HepG2 (cell line): ENCODE measurements around the gene AFDN. TPM values are rescaled to one million over a fixed set of nuclear protein-coding genes. Genes with fewer than 3 reads are reported as not detected.

ENCODE experiments used
- ATAC-seq: fragments of 200-7000 bp; cut with Tn5 transposase; 3 replicates; pipeline ENCODE4 v1.9.1; 2020; ENCODE audit warnings: mild to moderate bottlenecking, moderate library complexity
- BruUV-seq: library from RNA; stranded (reverse); fragments of 400-500 nt; replicated peaks from 2 replicates; lab custom pipeline; 2021; lab: Mats Ljungman, UMichigan
- CTCF ChIA-PET: fragments of 300-600 bp; formaldehyde crosslinking; extraction: SDS; loops from one replicate; lab custom pipeline; 2021; ENCODE audit warnings: low total read pairs, inconsistent platforms, low intra/inter-chr PET ratio; lab: Yijun Ruan, JAX
- POLR2A ChIA-PET: fragments of 350-600 bp; sonication (Branson Sonifier 250); formaldehyde crosslinking; loops from one replicate; lab custom pipeline; 2020; ENCODE audit warnings: antibody characterized with exemption, inconsistent platforms; lab: Yijun Ruan, JAX
- DNase-seq: peaks from one replicate; pipeline ENCODE4 v3.0.0-alpha.2; 2015; ENCODE audit warnings: low spot score
- FAIRE-seq: peaks from 3 replicates; lab custom pipeline; 2011; peaks lifted over from hg19 to GRCh38; lab: Jason Lieb, UNC
- H2AFZ ChIP-seq: one replicate; pipeline ENCODE4 v1.6.1; 2011; ENCODE audit warnings: low read length, inconsistent platforms
- H3K27ac ChIP-seq: fragments of 300-600 bp; 3 replicates; pipeline ENCODE4 v1.8.0; 2011; ENCODE audit warnings: mixed run types, mild to moderate bottlenecking, mixed read lengths, low read length, inconsistent platforms; ENCODE audit not compliant: insufficient read depth; ENCODE audit errors: extremely low read length
- H3K27me3 ChIP-seq, 2 experiments: fragments of 200-600 bp in 1 of 2; 2 replicates in 1 of 2; 3 replicates in 1 of 2; pipeline versions ENCODE4 v1.6.0 to v1.8.0; 2011; ENCODE audit warnings: low read length in 2 of 2, mild to moderate bottlenecking in 2 of 2, moderate library complexity in 2 of 2, inconsistent platforms in 1 of 2; ENCODE audit not compliant: insufficient read depth in 2 of 2, control insufficient read depth in 1 of 2
- H3K36me3 ChIP-seq, 2 experiments: fragments of 200-600 bp in 1 of 2; replicated peaks in 1 of 2; 2 replicates in 1 of 2; 3 replicates in 1 of 2; pipeline versions ENCODE4 v1.5.1 to v1.8.0; 2011; ENCODE audit warnings: low read length in 2 of 2, inconsistent platforms in 1 of 2; ENCODE audit not compliant: insufficient read depth in 2 of 2, control insufficient read depth in 1 of 2
- H3K4me1 ChIP-seq: 2 replicates; pipeline ENCODE4 v1.5.1; 2012; ENCODE audit warnings: low read length, inconsistent platforms; ENCODE audit not compliant: insufficient read depth
- H3K4me2 ChIP-seq: 2 replicates; pipeline ENCODE4 v1.6.0; 2011; ENCODE audit warnings: low read depth, low read length, inconsistent platforms
- H3K4me3 ChIP-seq, 3 experiments: fragments of 200-600 bp in 1 of 3; sonication (generic), shearing (Covaris generic) in 1 of 3; replicated peaks in 1 of 3; 2 replicates each; pipeline ENCODE4 v1.5.1; 2011 to 2016; ENCODE audit warnings: low read length in 3 of 3, inconsistent platforms in 2 of 3, low read depth in 2 of 3, mild to moderate bottlenecking in 2 of 3, control low read depth in 1 of 3, mixed read lengths in 1 of 3; ENCODE audit not compliant: insufficient read depth in 1 of 3
- H3K79me2 ChIP-seq: one replicate; pipeline ENCODE4 v1.6.1; 2011; ENCODE audit warnings: low read length, inconsistent platforms; ENCODE audit not compliant: insufficient read depth
- H3K9ac ChIP-seq: 2 replicates; pipeline ENCODE4 v1.6.0; 2011; ENCODE audit warnings: mild to moderate bottlenecking, low read depth, low read length, inconsistent platforms; ENCODE audit not compliant: insufficient read depth
- H3K9me3 ChIP-seq: 2 replicates; pipeline ENCODE4 v1.5.1; 2012; ENCODE audit warnings: mild to moderate bottlenecking, low read length
- H4K20me1 ChIP-seq: 2 replicates; pipeline ENCODE4 v1.6.0; 2011; ENCODE audit warnings: inconsistent platforms, mild to moderate bottlenecking, low read length, moderate library complexity; ENCODE audit not compliant: insufficient read depth
- ATF7 ChIP-seq, 2 experiments: fragments of 450-650 bp in 1 of 2; sonication (generic) in 1 of 2; formaldehyde crosslinking in 1 of 2; IDR thresholded peaks; 2 replicates each; pipeline versions ENCODE4 v1.4.0 to v1.6.1; 2016 to 2020; ENCODE audit warnings: antibody characterized with exemption in 1 of 2, mild to moderate bottlenecking in 1 of 2, missing genetic modification reagents in 1 of 2
- NFIC ChIP-seq: IDR thresholded peaks from 2 replicates; pipeline ENCODE4 v1.6.1; 2012; ENCODE audit warnings: mild to moderate bottlenecking, low read length, inconsistent platforms
- NFRKB ChIP-seq: fragments of 450-650 bp; IDR thresholded peaks from 2 replicates; pipeline ENCODE4 v1.6.1; 2017
- NRL ChIP-seq: sonication (generic); formaldehyde crosslinking; IDR thresholded peaks from 2 replicates; pipeline ENCODE4 v1.5.0; 2020; ENCODE audit warnings: missing genetic modification reagents, mild to moderate bottlenecking, moderate library complexity, borderline replicate concordance
- RBM22 ChIP-seq: fragments of 200-400 bp; formaldehyde crosslinking; optimal IDR thresholded peaks from 2 replicates; pipeline ENCODE3; 2017; ENCODE audit warnings: mild to moderate bottlenecking, low read length, moderate library complexity
- SUZ12 ChIP-seq: fragments of 150-350 bp; IDR thresholded peaks from 2 replicates; pipeline ENCODE4 v1.6.1; 2014; ENCODE audit warnings: low read depth, low read length
- ZC3H13 ChIP-seq: sonication (generic); formaldehyde crosslinking; IDR thresholded peaks from 2 replicates; pipeline ENCODE4 v1.8.1; 2023; ENCODE audit warnings: mild to moderate bottlenecking, missing genetic modification reagents, moderate library complexity
- ZNF550 ChIP-seq: sonication (generic); formaldehyde crosslinking; IDR thresholded peaks from 2 replicates; pipeline ENCODE4 v1.4.0; 2020; ENCODE audit warnings: mild to moderate bottlenecking, missing genetic modification reagents, borderline replicate concordance
- WGBS: methylation state at CpG from one replicate; pipeline ENCODE4 v1.1.6; 2017; ENCODE audit warnings: low lambda C conversion rate; 5-methylcytosine and 5-hydroxymethylcytosine counted together
- in situ Hi-C: cut with HindIII; loops from 2 replicates; pipeline ENCODE4 v1.10.0; 2017; ENCODE audit warnings: low pct_unique_long_range_greater_than_20kb; ENCODE audit not compliant: extremely low pct_ligation_motif_present
- intact Hi-C: fragments of 100-400 bp; cut with micrococcal nuclease; formaldehyde crosslinking; loops from one replicate; pipeline ENCODE4 v1.10.0; 2022; ENCODE audit not compliant: unreplicated experiment
- polyA plus RNA-seq, 8 experiments: library from polyadenylated mRNA; depleted of rRNA in 3 of 8; stranded (reverse) in 7 of 8; unstranded in 1 of 8; fragments of >200 nt; fragmentation: Illumina TruSeq in 4 of 8; extraction: Trizol in 4 of 8; gene quantifications; 2 replicates each; pipeline versions ENCODE4 v1.2.1 to v1.2.3, GENCODE V29; 2011 to 2016; ENCODE audit warnings: low read depth in 4 of 8, missing spikeins in 1 of 8, mixed read lengths in 1 of 8; ENCODE audit not compliant: insufficient read depth in 1 of 8
- total RNA-seq, 5 experiments: library from RNA; depleted of rRNA; stranded (reverse); fragments of >200 nt; fragmentation: Illumina TruSeq; extraction: Trizol; gene quantifications; 2 replicates each; pipeline ENCODE4 v1.2.3, GENCODE V29; 2016; ENCODE audit warnings: low read depth in 1 of 5

AFDN gene
- total and polyA plus RNA-seq, 2 of the 13 experiments (the other 11 are each of a cell fraction or from before 2014, with no cell fraction given) = 136 to 151 TPM

- DNase-seq (no peak), FAIRE-seq (no peak), ATAC-seq (no peak)
- Histone ChIP-seq H3K36me3 (peaks cover 44 to 92% of the 10 kb centered on the region in 2 experiments), H3K9me3 (no peaks in the 10 kb centered on the region), H3K27ac (no peak overlapping the region), H3K27me3 (no peaks in the 10 kb centered on the region), H3K4me2 (no peak overlapping the region), H3K9ac (no peak overlapping the region), H3K79me2 (no peaks in the 10 kb centered on the region), H4K20me1 (no peaks in the 10 kb centered on the region; the same call in 1 of the 2 replicates), H3K4me3 (no peak overlapping the region), H3K4me1 (no peaks in the 10 kb centered on the region), H2AFZ (no peak overlapping the region)
- TF ChIP-seq ATF7 (IDR thresholded peaks at IDR 0.05) (0 out of 2 replicates have a peak, but pooled peaks have one; percentile 3), ATF7 (CRISPR knock-in tag; IDR thresholded peaks at IDR 0.05) (no peak), SUZ12 (no peak)
- in situ Hi-C loops = no loop called here
- intact Hi-C loops = no loop called here
- POLR2A ChIA-PET = no interaction called here
- CTCF ChIA-PET = no interaction called here
- 97% methylated on average over 2 of the region's 2 CpGs for WGBS
- no TSS peak for BruUV-seq
Observed at GRCh38 chr6:167917551-167918154, 90.9 kb downstream of the AFDN start.

- FAIRE-seq = no peak
- POLR2A ChIA-PET = no interaction called here
- no peak overlapping the region for H2AFZ ChIP-seq
- H3K36me3 ChIP-seq = peaks cover 39 to 83% of the 10 kb centered on the region in 2 experiments
- H3K4me2 ChIP-seq = no peak overlapping the region
- H3K4me3 ChIP-seq = no peak overlapping the region
- H4K20me1 ChIP-seq = no peaks in the 10 kb centered on the region; the same call in 1 of the 2 replicates
- H3K27ac ChIP-seq = no peak overlapping the region
- 98% methylated on average over 14 of the region's 14 CpGs for WGBS
- ATAC-seq = peak; percentile 13; the same call in 1 of the 3 replicates
- no peaks in the 10 kb centered on the region for H3K27me3 ChIP-seq
- no peak for DNase-seq
- no peak overlapping the region for H3K9ac ChIP-seq
- H3K4me1 ChIP-seq = no peaks in the 10 kb centered on the region
- in situ Hi-C loops = no loop called here
- H3K79me2 ChIP-seq = no peaks in the 10 kb centered on the region
- no peaks in the 10 kb centered on the region for H3K9me3 ChIP-seq
- TF ChIP-seq ZC3H13 (no peak), ZNF550 (CRISPR knock-in tag) (no peak), NFIC (no peak), NRL (CRISPR knock-in tag) (no peak), RBM22 (peak; percentile 57), NFRKB (no peak)
- intact Hi-C loops = no loop called here
- BruUV-seq = no TSS peak
- CTCF ChIA-PET = no interaction called here
Observed at GRCh38 chr6:167918548-167919278, 92.0 kb downstream of the AFDN start.
